HG03066 (cell line): ENCODE data around the gene TTLL13.

ENCODE experiments used
- ATAC-seq: cut with Tn5 transposase; IDR thresholded peaks from one replicate; pipeline ENCODE4 v1.9.1; 2021; ENCODE audit warnings: low read depth; ENCODE audit not compliant: unreplicated experiment

The TTLL13 gene

GRCh38 chr15:90249203-90249863, at the start of gene TTLL13:
Gene TTLL13, plus strand, starts transcription at chr15:90249556. Its CDS starts 1,075 bp downstream, at chr15:90250631.
- ATAC-seq = no peak

- ATAC-seq = peak; percentile 33
Measured at GRCh38 chr15:90200534-90201129, 48.7 kb upstream of the TTLL13 start.

- peak; percentile 84 for ATAC-seq
Measured at GRCh38 chr15:90201130-90201943, 48.0 kb upstream of the TTLL13 start, which contains the start of gene SEMA4B. Gene SEMA4B, plus strand, starts transcription at chr15:90201330. Its CDS starts 249 bp downstream, at chr15:90201579.

GRCh38 chr15:90201944-90202375, 47.4 kb upstream of the TTLL13 start:
- ATAC-seq = no peak

- no peak for ATAC-seq
Measured at GRCh38 chr15:90202929-90203328, 46.4 kb upstream of the TTLL13 start.

- no peak for ATAC-seq
Measured at GRCh38 chr15:90203473-90203872, 45.9 kb upstream of the TTLL13 start.

- no peak for ATAC-seq
Measured at GRCh38 chr15:90203922-90204321, 45.4 kb upstream of the TTLL13 start.

GRCh38 chr15:90205050-90205848, 44.1 kb upstream of the TTLL13 start:
- ATAC-seq = no peak

- ATAC-seq = no peak
Measured at GRCh38 chr15:90205886-90206285, 43.5 kb upstream of the TTLL13 start.

- ATAC-seq = no peak
Measured at GRCh38 chr15:90207252-90207651, 42.1 kb upstream of the TTLL13 start.

GRCh38 chr15:90208356-90208755, 41.0 kb upstream of the TTLL13 start:
- ATAC-seq = no peak

GRCh38 chr15:90209591-90209990, 39.8 kb upstream of the TTLL13 start:
- peak; percentile 73 for ATAC-seq

GRCh38 chr15:90210593-90210992, 38.8 kb upstream of the TTLL13 start:
- no peak for ATAC-seq

GRCh38 chr15:90211009-90211408, 38.3 kb upstream of the TTLL13 start:
- no peak for ATAC-seq

- ATAC-seq = no peak
Measured at GRCh38 chr15:90211440-90212143, 37.8 kb upstream of the TTLL13 start.

- no peak for ATAC-seq
Measured at GRCh38 chr15:90212221-90213098, 36.9 kb upstream of the TTLL13 start.

- ATAC-seq = no peak
Measured at GRCh38 chr15:90213122-90213817, 36.1 kb upstream of the TTLL13 start.

GRCh38 chr15:90213818-90214204, 35.5 kb upstream of the TTLL13 start:
- ATAC-seq = no peak
